PFSK-1 (cell line): Measurements from ENCODE around the gene PTPRN2.

Experiments used
- FOXP2 ChIP-seq: optimal IDR thresholded peaks from 2 replicates; pipeline ENCODE3; 2011; ENCODE audit warnings: borderline replicate concordance, control low read depth, inconsistent platforms; ENCODE audit not compliant: insufficient read depth; ENCODE audit errors: extremely low read length, extremely low read depth
- POLR2AphosphoS5 ChIP-seq: IDR thresholded peaks from 2 replicates; pipeline ENCODE4 v1.6.1; 2012; ENCODE audit warnings: low read depth, mild to moderate bottlenecking, control low read depth, low read length, moderate library complexity
- SIN3A ChIP-seq: IDR thresholded peaks from 2 replicates; pipeline ENCODE4 v1.6.1; 2012; ENCODE audit warnings: mild to moderate bottlenecking, low read length, moderate library complexity, borderline replicate concordance; ENCODE audit not compliant: insufficient read depth
- TAF1 ChIP-seq: IDR thresholded peaks from 2 replicates; pipeline ENCODE4 v1.6.1; 2012; ENCODE audit warnings: low read length, control low read depth, borderline replicate concordance; ENCODE audit not compliant: insufficient read depth
- TF ChIP-seq, protein P1 (sequence below), 2 experiments: IDR thresholded peaks; 2 replicates each; pipeline versions ENCODE4 v1.6.1 to v1.8.0; 2011 to 2012; ENCODE audit warnings: low read depth in 2 of 2, low read length in 2 of 2, control low read depth in 1 of 2, inconsistent platforms in 1 of 2, mild to moderate bottlenecking in 1 of 2, moderate library complexity in 1 of 2; ENCODE audit not compliant: insufficient read depth in 1 of 2

PTPRN2 gene

DNA sequence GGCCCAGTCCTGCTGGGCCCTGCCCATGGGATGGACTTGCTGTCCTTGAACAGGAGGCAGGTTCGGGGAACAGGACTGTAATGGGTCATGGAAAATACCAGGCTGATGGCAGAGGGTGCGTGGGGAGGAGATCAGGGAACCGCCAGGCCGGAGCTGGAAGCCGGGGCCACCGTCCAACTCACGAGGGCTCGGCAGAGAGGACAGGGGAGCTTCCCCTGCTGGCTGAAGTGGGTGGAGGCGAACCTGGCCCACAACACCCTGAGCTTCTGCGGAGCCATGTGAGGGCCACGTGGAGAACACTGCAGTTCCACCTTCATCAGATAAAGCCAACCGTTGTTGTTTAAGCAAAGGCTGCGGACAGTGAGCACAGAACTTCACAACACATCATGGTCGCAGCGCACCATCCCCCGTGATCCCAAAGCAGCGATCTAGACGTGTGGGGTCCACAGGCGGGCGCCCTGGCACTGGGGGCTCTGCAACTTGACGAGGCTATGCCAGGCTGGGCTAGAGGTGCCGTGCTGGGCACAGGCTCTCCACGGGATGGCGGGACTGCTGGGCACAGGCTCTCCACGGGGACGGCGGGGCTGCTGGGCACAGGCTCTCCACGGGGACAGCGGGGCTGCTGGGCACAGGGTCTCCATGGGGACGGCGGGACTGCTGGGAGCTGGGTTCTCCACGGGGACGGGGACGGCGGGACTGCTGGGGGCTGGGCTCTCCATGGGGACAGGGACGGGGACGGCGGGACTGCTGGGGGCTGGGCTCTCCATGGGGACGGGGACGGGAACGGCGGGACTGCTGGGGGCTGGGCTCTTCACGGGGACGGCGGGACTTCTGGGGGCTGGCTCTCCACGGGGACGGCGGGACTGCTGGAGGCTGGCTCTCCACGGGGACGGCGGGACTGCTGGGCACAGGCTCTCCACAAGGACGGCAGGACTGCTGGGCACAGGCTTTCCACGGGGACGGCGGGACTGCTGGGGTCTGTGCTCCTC, 777.5 kb downstream of the PTPRN2 start:
- TF ChIP-seq, protein P1, sequence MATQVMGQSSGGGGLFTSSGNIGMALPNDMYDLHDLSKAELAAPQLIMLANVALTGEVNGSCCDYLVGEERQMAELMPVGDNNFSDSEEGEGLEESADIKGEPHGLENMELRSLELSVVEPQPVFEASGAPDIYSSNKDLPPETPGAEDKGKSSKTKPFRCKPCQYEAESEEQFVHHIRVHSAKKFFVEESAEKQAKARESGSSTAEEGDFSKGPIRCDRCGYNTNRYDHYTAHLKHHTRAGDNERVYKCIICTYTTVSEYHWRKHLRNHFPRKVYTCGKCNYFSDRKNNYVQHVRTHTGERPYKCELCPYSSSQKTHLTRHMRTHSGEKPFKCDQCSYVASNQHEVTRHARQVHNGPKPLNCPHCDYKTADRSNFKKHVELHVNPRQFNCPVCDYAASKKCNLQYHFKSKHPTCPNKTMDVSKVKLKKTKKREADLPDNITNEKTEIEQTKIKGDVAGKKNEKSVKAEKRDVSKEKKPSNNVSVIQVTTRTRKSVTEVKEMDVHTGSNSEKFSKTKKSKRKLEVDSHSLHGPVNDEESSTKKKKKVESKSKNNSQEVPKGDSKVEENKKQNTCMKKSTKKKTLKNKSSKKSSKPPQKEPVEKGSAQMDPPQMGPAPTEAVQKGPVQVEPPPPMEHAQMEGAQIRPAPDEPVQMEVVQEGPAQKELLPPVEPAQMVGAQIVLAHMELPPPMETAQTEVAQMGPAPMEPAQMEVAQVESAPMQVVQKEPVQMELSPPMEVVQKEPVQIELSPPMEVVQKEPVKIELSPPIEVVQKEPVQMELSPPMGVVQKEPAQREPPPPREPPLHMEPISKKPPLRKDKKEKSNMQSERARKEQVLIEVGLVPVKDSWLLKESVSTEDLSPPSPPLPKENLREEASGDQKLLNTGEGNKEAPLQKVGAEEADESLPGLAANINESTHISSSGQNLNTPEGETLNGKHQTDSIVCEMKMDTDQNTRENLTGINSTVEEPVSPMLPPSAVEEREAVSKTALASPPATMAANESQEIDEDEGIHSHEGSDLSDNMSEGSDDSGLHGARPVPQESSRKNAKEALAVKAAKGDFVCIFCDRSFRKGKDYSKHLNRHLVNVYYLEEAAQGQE (IDR thresholded peaks at IDR 0.05; ENCODE audit: insufficient read depth in 1 of 2, low read depth in 2 of 2, low read length in 2 of 2), result no peak
- no peak for TF ChIP-seq TAF1
- no peak for TF ChIP-seq POLR2AphosphoS5
- TF ChIP-seq SIN3A, result no peak
- TF ChIP-seq FOXP2, result no peak

DNA sequence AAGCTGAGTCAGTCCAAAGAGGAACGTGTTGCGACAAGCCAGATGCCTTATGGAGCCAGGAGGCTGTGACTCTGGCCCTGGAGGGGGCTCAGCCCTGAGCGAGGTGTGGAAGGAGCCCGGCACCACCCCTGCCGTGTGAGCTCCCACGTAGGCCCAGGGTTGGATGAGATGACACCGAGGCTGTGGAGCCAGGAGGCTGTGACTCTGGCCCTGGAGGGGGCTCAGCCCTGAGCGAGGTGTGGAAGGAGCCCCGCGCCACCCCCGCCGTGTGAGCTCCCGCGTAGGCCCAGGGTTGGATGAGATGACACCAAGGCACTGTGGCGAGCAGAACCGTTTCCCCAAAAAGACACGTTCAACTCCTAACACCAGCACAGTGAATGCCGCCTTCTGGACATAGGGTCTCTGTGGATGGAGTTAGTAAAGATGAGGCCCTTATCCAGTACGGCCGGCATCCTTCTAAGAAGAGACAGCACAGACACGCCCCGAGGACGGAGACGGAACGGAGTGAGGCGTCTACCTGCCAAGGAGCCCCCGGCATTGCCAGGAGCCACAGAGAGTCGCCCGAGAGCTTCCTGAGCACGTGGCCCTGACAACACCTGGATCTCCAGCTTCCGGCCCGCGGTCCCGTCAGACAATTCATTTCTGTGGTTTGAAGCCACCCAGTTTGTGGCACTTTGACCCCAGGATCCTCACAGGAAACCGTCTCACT, 778.3 kb downstream of the PTPRN2 start:
- TF ChIP-seq POLR2AphosphoS5 (no peak), FOXP2 (no peak), TAF1 (no peak), SIN3A (no peak)
- TF ChIP-seq, protein P1 (IDR thresholded peaks at IDR 0.05; ENCODE audit: insufficient read depth in 1 of 2, low read depth in 2 of 2, low read length in 2 of 2), result no peak

DNA sequence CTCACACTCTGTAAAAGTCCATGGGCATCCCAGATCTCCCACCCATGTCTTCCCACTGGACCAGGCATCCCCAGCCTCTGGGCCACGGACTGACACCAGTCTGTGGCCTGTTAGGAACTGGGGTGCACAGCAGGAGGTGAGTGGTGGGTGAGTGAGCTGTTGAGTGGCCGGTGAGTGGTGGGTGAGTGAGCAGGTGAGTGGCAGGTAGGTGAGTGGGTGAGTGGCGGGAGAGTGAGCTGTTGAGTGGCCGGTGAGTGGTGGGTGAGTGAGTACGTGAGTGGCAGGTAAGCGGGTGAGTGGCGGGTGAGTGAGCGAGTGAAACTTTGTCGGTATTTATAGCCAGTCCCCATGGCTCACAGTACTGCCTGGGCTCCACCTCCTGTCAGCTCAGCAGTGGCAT, 779.6 kb downstream of the PTPRN2 start:
- no peak for TF ChIP-seq SIN3A
- TF ChIP-seq, protein P1 (IDR thresholded peaks at IDR 0.05; ENCODE audit: insufficient read depth in 1 of 2, low read depth in 2 of 2, low read length in 2 of 2), result no peak
- no peak for TF ChIP-seq POLR2AphosphoS5
- no peak for TF ChIP-seq TAF1
- no peak for TF ChIP-seq FOXP2

DNA sequence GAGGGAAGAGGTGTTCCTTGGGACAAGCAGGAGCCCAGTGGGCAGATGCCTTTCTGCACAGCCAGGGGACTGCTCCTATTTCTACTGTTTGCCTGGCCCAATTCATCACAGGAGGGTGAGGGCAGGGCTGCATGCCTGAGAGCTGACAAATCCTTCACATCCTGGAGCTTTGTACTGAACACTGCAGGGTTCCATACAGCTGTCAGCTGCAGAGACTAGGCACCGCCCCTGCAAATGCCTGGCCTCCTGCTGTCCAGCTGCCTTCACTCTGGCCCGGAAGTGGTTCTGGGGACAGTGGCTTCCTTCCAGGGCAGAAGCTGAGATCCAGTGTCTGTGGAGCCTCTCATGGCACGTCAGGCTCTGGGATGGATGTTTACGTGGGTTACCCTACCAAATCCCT, 780.1 kb downstream of the PTPRN2 start:
- no peak for TF ChIP-seq SIN3A
- no peak for TF ChIP-seq TAF1
- no peak for TF ChIP-seq FOXP2

DNA sequence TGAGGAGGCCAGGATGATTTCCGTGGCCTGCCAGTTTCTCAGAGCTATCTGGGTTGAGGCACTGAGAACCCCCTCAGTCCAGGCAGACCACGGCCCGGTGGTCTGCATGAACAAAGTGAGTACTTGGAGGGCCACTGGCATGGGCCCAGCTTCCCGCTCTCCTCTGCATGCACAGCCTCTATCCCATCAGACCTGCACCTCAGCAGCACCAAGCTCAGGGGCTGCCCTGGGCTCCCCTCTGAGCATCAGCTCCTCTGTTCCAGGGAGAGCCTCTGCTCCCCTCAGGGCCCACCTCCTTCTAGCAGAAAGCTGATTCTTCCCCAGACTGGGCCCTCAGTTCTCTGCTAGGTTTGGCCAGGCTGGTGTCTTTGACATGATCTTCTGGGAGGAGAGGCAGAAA, 780.9 kb downstream of the PTPRN2 start:
- no peak for TF ChIP-seq POLR2AphosphoS5
- TF ChIP-seq SIN3A, result no peak
- TF ChIP-seq FOXP2, result no peak
- no peak for TF ChIP-seq TAF1
- TF ChIP-seq, protein P1 (IDR thresholded peaks at IDR 0.05; ENCODE audit: insufficient read depth in 1 of 2, low read depth in 2 of 2, low read length in 2 of 2), result no peak
